Measurements from ENCODE around the gene FBH1. TPM values are rescaled to one million over a fixed set of nuclear protein-coding genes. Genes with fewer than 3 reads are reported as not detected.
"Not testable (repeated sequence)": the region's sequence is repeated elsewhere in the genome, so short reads cannot be mapped to it uniquely, and the experiment has no call there.

FBH1 gene
- total RNA-seq, 2 experiments from 2014 or later = 52.2 to 55.3 TPM

- ChIA-PET CTCF (no interaction called here), POLR2A (no interaction called here)
These were observed 6.4 kb downstream of the FBH1 start for GRCh38 chr10:5896208-5897052.

- CTCF ChIA-PET = no interaction called here
These were observed 7.0 kb downstream of the FBH1 start for GRCh38 chr10:5897053-5897340.

GRCh38 chr10:5897504-5897903, 7.5 kb downstream of the FBH1 start:
- POLR2A ChIA-PET = no interaction called here
- CTCF ChIA-PET = no interaction called here

More at GRCh38 chr10:5897053-5897340, 7.0 kb downstream of the FBH1 start:
- POLR2A ChIA-PET = no interaction called here

GRCh38 chr10:5898163-5898562, 8.1 kb downstream of the FBH1 start:
- ChIA-PET CTCF (no interaction called here), POLR2A (no interaction called here)

- ChIA-PET CTCF (no interaction called here), POLR2A (no interaction called here)
These were observed 10.2 kb downstream of the FBH1 start for GRCh38 chr10:5900247-5900646.

GRCh38 chr10:5902511-5903274, 12.7 kb downstream of the FBH1 start:
- ChIA-PET CTCF (interaction anchor here (1.3 to 1.8 kb wide), 2 partner anchors 13 to 14 kb away, joined by 3 read pairs; partner anchors contain the start of genes ANKRD16 and FBH1), POLR2A (no interaction called here)

- ChIA-PET POLR2A (no interaction called here), CTCF (interaction anchor here (1.3 to 1.8 kb wide), 2 partner anchors 14 to 15 kb away, joined by 3 read pairs; partner anchors contain the start of genes ANKRD16 and FBH1)
These were observed 13.5 kb downstream of the FBH1 start for GRCh38 chr10:5903563-5903962.

- ChIA-PET POLR2A (no interaction called here), CTCF (no interaction called here)
These were observed 14.2 kb downstream of the FBH1 start for GRCh38 chr10:5904227-5904626.

GRCh38 chr10:5905854-5906507, 15.9 kb downstream of the FBH1 start:
- ChIA-PET POLR2A (no interaction called here), CTCF (no interaction called here)

- CTCF ChIA-PET = no interaction called here
- POLR2A ChIA-PET = no interaction called here
These were observed 16.6 kb downstream of the FBH1 start for GRCh38 chr10:5906651-5907050.

- CTCF ChIA-PET = interaction anchor here (0.6 kb wide), 1 partner anchor 154 kb away, joined by 4 read pairs; no protein-coding TSS in a partner anchor
- POLR2A ChIA-PET = not testable (repeated sequence)
These were observed 18.6 kb downstream of the FBH1 start for GRCh38 chr10:5908676-5909075.

- ChIA-PET POLR2A (no interaction called here), CTCF (no interaction called here)
These were observed 20.5 kb downstream of the FBH1 start for GRCh38 chr10:5910323-5911100.

- POLR2A ChIA-PET = no interaction called here
- CTCF ChIA-PET = interaction anchor here (0.8 kb wide), 1 partner anchor 94 kb away, joined by 3 read pairs; no protein-coding TSS in a partner anchor
These were observed 21.6 kb downstream of the FBH1 start for GRCh38 chr10:5911670-5912069.

GRCh38 chr10:5913736-5914135, 23.7 kb downstream of the FBH1 start:
- CTCF ChIA-PET = no interaction called here
- POLR2A ChIA-PET = no interaction called here

- CTCF ChIA-PET = no interaction called here
- POLR2A ChIA-PET = interaction anchor here (0.6 kb wide), 1 partner anchor 1127 kb away, joined by 4 read pairs; no protein-coding TSS in a partner anchor
These were observed 25.4 kb downstream of the FBH1 start for GRCh38 chr10:5915451-5915850.

GRCh38 chr10:5917305-5917704, 27.3 kb downstream of the FBH1 start:
- CTCF ChIA-PET = no interaction called here

GRCh38 chr10:5918763-5919162, 28.7 kb downstream of the FBH1 start:
- CTCF ChIA-PET = no interaction called here
- POLR2A ChIA-PET = no interaction called here

More at GRCh38 chr10:5917305-5917704, 27.3 kb downstream of the FBH1 start:
- POLR2A ChIA-PET = no interaction called here

GRCh38 chr10:5919568-5919967, 29.5 kb downstream of the FBH1 start:
- CTCF ChIA-PET = no interaction called here
- POLR2A ChIA-PET = no interaction called here

GRCh38 chr10:5921746-5922145, 31.7 kb downstream of the FBH1 start:
- CTCF ChIA-PET = no interaction called here

GRCh38 chr10:5924889-5925288, 34.8 kb downstream of the FBH1 start:
- POLR2A ChIA-PET = no interaction called here
- CTCF ChIA-PET = no interaction called here

More at GRCh38 chr10:5921746-5922145, 31.7 kb downstream of the FBH1 start:
- POLR2A ChIA-PET = no interaction called here

Measured in activated CD8-positive, alpha-beta memory T cell treated with anti-CD3 and anti-CD28 coated beads for 36 hours (primary cell).